Posterior cingulate gyrus (tissue), 11 donors: ENCODE results near the gene PROCA1.
A peak's percentile ranks its signal among the peaks of the same experiment; 100 is the strongest.
"Not testable (repeated sequence)": the region's sequence is repeated elsewhere in the genome, so short reads cannot be mapped to it uniquely, and the experiment has no call there.

Experiments used
- DNase-seq, 10 donors: peaks; one replicate each; pipeline versions ENCODE4 v3.0.0 to v3.0.0-alpha.2; 2020 to 2021; ENCODE audit warnings: mixed read lengths in 3 of 10
- intact Hi-C: fragments of 100-400 bp; cut with DNase I; formaldehyde crosslinking; loops from one replicate; pipeline ENCODE4 v1.15.1; 2023

PROCA1 gene

DNA sequence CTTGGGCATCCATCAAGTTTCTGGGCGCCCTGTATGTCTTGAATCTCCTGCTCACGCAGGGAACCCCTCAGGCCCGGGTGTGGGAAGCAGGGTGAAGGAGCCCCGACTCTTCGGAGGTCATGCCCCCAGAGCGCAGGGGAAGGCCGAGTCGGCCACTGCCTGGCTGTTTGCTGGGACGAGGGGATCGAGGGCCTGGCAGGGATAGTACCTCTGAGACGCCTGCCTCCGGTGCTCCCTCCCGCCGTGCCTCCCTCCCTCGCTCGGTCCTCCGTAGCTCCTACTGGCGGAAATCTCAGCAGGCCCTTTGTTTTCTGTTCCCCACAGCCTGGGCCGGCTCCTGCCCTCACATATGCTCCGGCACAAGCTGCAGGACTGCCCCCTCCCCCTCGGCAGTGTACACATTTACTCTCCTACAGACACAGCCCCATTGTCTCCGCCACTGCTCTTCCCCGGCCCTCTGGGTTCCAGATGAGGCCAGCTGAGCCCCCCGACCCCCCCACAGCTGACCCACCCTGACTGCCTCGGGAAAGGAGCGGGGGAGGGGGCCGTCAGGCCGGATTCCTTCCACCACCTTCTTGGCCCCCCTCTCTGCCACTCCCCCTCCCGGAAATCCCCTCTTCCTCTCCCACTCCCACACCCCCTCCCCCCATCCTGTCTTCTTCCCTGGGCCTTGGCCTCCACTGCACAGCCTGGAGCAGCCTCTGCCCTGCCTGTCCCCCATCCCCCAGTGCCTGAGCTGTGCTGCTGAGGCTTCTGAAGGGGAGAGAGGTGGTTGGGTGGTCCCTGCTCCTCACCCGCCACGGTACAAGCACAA, 33.5 kb upstream of the PROCA1 start:
- DNase-seq, result peak; percentile 83 to 99 (median 88)
- intact Hi-C loops, result no loop called here

- intact Hi-C loops, result no loop called here
- DNase-seq, result peak in 3 of 10 donors; percentile 31 to 89 (median 67)
These were observed 32.6 kb upstream of the PROCA1 start for GRCh38 chr17:28744104-28744971.

- intact Hi-C loops, result loop anchor here (1.0 kb wide), 1 partner anchor 14 kb away; no protein-coding TSS in a partner anchor
- DNase-seq, result peak in 9 of 10 donors; percentile 53 to 94 (median 67)
These were observed 31.8 kb upstream of the PROCA1 start, which contains the start of gene TRAF4 for GRCh38 chr17:28743243-28744103. Gene TRAF4, plus strand, starts transcription at chr17:28744011. Its CDS starts 102 bp downstream, at chr17:28744113.

GRCh38 chr17:28741358-28742349, 30.0 kb upstream of the PROCA1 start:
- DNase-seq, result peak in 4 of 10 donors; percentile 34 to 87 (median 68)
- intact Hi-C loops, result no loop called here

GRCh38 chr17:28740406-28741357, 29.0 kb upstream of the PROCA1 start:
- intact Hi-C loops, result no loop called here
- peak in 2 of 10 donors; percentile 47 for DNase-seq

DNA sequence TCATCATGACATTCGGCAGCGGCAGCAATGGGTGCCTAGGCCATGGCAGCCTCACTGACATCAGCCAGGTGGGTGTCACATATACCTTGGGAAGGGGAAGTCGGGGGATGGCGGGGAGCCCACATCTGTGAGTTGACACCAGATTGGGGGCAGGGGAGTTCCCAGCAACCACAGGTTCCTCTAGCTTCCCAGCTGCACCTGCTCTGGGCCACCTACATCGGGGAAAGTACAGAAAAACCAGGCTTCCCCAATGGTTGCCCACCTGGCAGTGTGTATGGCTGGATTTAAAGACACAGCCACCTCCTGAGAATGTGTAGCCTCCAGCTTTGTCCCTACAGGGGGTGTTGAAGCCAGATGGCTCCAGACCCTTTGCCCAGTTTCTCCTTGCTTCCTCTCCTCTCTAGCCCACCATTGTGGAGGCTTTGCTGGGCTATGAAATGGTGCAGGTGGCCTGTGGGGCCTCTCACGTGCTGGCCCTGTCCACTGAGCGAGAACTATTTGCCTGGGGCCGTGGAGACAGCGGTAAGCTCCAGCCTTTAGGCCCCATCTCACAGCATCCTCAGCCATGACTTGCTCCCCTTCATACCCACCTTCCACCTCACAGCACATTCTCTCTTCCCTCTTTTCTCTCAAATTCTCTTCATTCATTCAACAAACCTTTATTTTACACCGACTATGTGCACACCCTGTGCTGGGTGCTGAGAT, 27.1 kb upstream of the PROCA1 start:
- intact Hi-C loops, result no loop called here
- no peak for DNase-seq

GRCh38 chr17:28737770-28738679, 26.3 kb upstream of the PROCA1 start:
- peak in 1 of 10 donors; percentile 51 for DNase-seq
- intact Hi-C loops, result no loop called here

DNA sequence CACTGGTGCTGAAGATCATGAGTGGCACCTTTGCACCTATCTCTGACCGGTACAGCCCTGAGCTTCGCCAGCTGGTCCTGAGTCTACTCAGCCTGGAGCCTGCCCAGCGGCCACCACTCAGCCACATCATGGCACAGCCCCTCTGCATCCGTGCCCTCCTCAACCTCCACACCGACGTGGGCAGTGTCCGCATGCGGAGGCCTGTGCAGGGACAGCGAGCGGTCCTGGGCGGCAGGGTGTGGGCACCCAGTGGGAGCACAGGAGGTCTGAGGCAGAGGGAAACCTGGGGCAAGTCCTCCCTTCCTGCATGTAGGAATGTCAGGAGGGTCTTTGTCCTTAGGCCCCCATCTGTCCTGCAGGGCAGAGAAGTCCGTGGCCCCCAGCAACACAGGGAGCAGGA, 25.6 kb upstream of the PROCA1 start:
- peak in 1 of 10 donors; percentile 22 for DNase-seq
- intact Hi-C loops, result no loop called here

DNA sequence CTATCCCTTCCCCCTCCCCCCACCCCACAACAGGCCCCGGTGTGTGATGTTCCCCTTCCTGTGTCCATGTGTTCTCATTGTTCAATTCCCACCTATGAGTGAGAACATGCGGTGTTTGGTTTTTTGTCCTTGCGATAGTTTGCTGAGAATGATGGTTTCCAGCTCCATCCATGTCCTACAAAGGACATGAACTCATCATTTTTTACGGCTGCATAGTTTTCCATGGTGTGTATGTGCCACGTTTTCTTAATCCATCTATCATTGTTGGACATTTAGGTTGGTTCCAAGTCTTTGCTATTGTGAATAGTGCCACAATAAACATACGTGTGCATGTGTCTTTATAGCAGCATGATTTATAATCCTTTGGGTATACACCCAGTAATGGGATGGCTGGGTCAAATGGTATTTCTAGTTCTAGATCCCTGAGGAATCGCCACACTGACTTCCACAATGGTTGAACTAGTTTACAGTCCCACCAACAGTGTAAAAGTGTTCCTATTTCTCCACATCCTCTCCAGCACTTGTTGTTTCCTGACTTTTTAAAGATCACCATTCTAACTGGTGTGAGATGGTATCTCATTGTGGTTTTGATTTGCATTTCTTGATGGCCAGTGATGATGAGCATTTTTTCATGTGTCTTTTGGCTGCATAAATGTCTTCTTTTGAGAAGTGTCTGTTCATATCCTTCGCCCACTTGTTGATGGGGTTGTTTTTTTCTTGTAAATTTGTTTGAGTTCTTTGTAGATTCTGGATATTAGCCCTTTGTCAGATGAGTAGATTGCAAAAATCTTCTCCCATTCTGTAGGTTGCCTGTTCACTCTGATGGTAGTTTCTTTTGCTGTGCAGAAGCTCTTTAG, 24.5 kb upstream of the PROCA1 start:
- DNase-seq, intact Hi-C loops: not testable (repeated sequence)

- DNase-seq, result peak in 2 of 10 donors; percentile 33 to 42
- intact Hi-C loops, result no loop called here
These were observed 23.6 kb upstream of the PROCA1 start for GRCh38 chr17:28735242-28735722.

- peak in 1 of 10 donors; percentile 82 for DNase-seq
- intact Hi-C loops, result no loop called here
These were observed 23.1 kb upstream of the PROCA1 start for GRCh38 chr17:28734712-28735241.

GRCh38 chr17:28733346-28733745, 21.7 kb upstream of the PROCA1 start:
- intact Hi-C loops, result no loop called here
- DNase-seq, result no peak

DNA sequence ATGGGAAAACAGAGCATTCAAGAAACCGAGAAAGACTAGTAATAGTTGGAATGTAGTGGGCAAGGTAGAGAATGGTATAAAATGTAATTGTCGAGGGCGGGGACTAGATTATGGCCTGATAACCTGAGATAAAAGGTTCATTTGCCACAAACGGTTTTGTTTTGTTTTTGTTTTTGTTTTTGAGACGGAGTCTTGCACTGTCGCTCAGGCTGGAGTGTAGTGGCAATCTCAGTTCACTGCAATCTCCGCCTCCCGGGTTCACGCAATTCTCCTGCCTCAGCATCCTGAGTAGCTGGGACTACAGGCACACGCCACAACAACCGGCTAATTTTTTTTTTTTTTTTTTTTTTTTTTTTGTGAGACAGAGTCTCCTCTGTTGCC, 18.3 kb upstream of the PROCA1 start:
- DNase-seq, result peak in 1 of 10 donors; percentile 44
- intact Hi-C loops, result loop anchor here (1.0 to 5.0 kb wide), 2 partner anchors 13 to 182 kb away; no protein-coding TSS in a partner anchor

DNA sequence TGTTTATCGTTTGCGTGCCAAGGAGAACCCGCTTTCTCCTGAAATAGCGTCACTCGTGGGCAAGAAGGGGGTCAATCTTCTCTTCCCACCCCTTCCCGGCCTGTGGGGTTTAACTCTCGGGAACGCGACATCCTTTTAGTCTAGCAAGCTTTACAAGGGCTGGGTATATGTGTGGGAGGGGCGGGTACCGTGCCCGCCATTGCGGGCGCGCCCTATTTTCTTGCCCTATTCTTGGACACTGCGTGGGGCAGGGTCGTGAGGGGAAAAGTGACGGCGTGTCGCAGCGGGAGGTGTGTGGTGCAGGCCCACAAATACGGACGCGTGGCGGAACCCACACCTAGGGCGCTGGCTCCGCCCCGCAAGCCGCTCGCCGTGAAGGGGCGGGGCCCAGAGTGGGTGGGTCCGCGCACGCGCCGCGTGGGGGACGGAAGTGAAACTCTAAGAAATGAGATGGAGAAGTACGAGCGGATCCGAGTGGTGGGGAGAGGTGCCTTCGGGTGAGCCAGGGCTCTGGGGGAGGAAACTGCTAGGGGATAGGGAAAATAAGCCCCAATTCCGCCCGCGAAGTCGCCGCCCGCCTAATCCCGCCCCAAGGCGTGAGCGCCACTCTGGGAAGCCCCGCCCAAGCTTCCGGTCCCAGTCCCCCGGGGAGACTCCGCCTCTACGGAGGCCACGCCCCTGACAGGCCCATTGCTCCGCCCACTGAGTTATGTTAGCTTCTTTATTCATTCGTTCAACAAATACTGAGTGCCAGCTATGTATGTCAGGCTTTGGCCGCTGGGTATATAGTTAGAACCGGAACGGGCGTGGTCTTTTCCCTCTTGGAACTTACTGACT, 16.9 kb upstream of the PROCA1 start, which contains the start of gene NEK8:
NEK8 (plus strand) TSS at position 425 of the 837 bp plus-strand sequence; CDS start at position 451, 26 bp downstream.
- peak; percentile 83 to 99 (median 94) for DNase-seq
- intact Hi-C loops, result loop anchor here (1.0 to 5.0 kb wide), 2 partner anchors 15 to 184 kb away; no protein-coding TSS in a partner anchor
